Osteoblast (primary cell): ENCODE measurements around the gene VARS1. TPM values are rescaled to one million over a fixed set of nuclear protein-coding genes. Genes with fewer than 3 reads are reported as not detected.
"Not testable (repeated sequence)": the region's sequence is repeated elsewhere in the genome, so short reads cannot be mapped to it uniquely, and the experiment has no call there.

Experiments used
- DNase-seq: peaks from one replicate; pipeline ENCODE4 v3.0.0; 2011; ENCODE audit warnings: low spot score, mixed read lengths; ENCODE audit not compliant: insufficient read length; ENCODE audit errors: missing footprints
- H2AFZ ChIP-seq: 2 replicates; pipeline ENCODE4 v1.6.0; 2011; ENCODE audit warnings: mild to moderate bottlenecking, low read length
- H3K27ac ChIP-seq: 2 replicates; pipeline ENCODE4 v1.5.1; 2011; ENCODE audit warnings: mild to moderate bottlenecking, low read depth, low read length, moderate library complexity
- H3K27me3 ChIP-seq: 2 replicates; pipeline ENCODE4 v1.6.0; 2012; ENCODE audit warnings: mild to moderate bottlenecking, control low read depth, inconsistent platforms, low read length, moderate library complexity; ENCODE audit not compliant: insufficient read depth
- H3K36me3 ChIP-seq: 2 replicates; pipeline ENCODE4 v1.5.1; 2011; ENCODE audit warnings: mild to moderate bottlenecking, low read length, control low read depth, moderate library complexity; ENCODE audit not compliant: insufficient read depth
- H3K4me1 ChIP-seq: 2 replicates; pipeline ENCODE4 v1.5.1; 2011; ENCODE audit warnings: mild to moderate bottlenecking, low read length, control low read depth, moderate library complexity; ENCODE audit not compliant: insufficient read depth
- H3K4me2 ChIP-seq: 2 replicates; pipeline ENCODE4 v1.6.0; 2011; ENCODE audit warnings: mild to moderate bottlenecking, low read length; ENCODE audit not compliant: insufficient read depth
- H3K4me3 ChIP-seq: fragments of 200-600 bp; sonication (generic); 3 replicates; pipeline ENCODE4 v1.5.1; 2012; ENCODE audit warnings: mild to moderate bottlenecking, low read length, inconsistent platforms; ENCODE audit not compliant: insufficient read depth
- H3K79me2 ChIP-seq: 2 replicates; pipeline ENCODE4 v1.6.0; 2012; ENCODE audit warnings: mild to moderate bottlenecking, low read length, control low read depth, inconsistent platforms; ENCODE audit not compliant: insufficient read depth
- H3K9me3 ChIP-seq: 2 replicates; pipeline ENCODE4 v1.5.1; 2011; ENCODE audit warnings: low read depth, low read length, control low read depth
- H4K20me1 ChIP-seq: 2 replicates; pipeline ENCODE4 v1.6.0; 2012; ENCODE audit warnings: mild to moderate bottlenecking, low read length, control low read depth; ENCODE audit not compliant: insufficient read depth
- CTCF ChIP-seq: IDR thresholded peaks from 2 replicates; pipeline ENCODE4 v1.5.1; 2011; ENCODE audit warnings: mild to moderate bottlenecking, low read depth, low read length, moderate library complexity; ENCODE audit errors: extremely low read depth
- total RNA-seq: library from RNA; depleted of rRNA; stranded (reverse); fragments of >200 nt; gene quantifications from 2 replicates; pipeline ENCODE4 v1.2.3, GENCODE V29; 2012

Gene VARS1
- total RNA-seq, 1 donor, result 42.0 TPM

GRCh38 chr6:31817133-31817928 lies 21.8 kb upstream of the VARS1 start:
- H4K20me1 ChIP-seq, H3K79me2 ChIP-seq, H3K27me3 ChIP-seq, H2AFZ ChIP-seq, H3K27ac ChIP-seq, H3K36me3 ChIP-seq, H3K9me3 ChIP-seq: not testable (repeated sequence)
- Histone ChIP-seq H3K4me3 (peak overlapping the region; percentile 67), H3K4me2 (peak overlapping the region; percentile 85), H3K4me1 (peaks cover 27% of the 10 kb centered on the region)
- peak; percentile 16 for TF ChIP-seq CTCF
- DNase-seq, result peak; percentile 55

- no peaks in the 10 kb centered on the region for H3K36me3 ChIP-seq
- peaks cover 25% of the 10 kb centered on the region for H3K4me1 ChIP-seq
- no peaks in the 10 kb centered on the region for H4K20me1 ChIP-seq
- no peaks in the 10 kb centered on the region for H3K9me3 ChIP-seq
- H3K4me3 ChIP-seq, result peak within 1 kb of the TSS; percentile 75
- peak within 1 kb of the TSS; percentile 84 for H2AFZ ChIP-seq
- H3K27ac ChIP-seq, result peak within 1 kb of the TSS; percentile 76
- peak within 1 kb of the TSS; percentile 84 for H3K4me2 ChIP-seq
- peak; percentile 96 for DNase-seq
- no peak for TF ChIP-seq CTCF
- H3K27me3 ChIP-seq, result no peaks in the 10 kb centered on the region
- H3K79me2 ChIP-seq, result peaks cover 4% of the 10 kb centered on the region
Measured at GRCh38 chr6:31815025-31815838, 19.7 kb upstream of the VARS1 start, which contains the start of the genes HSPA1A and HSPA1L. Gene HSPA1A (plus strand): TSS chr6:31815543. CDS start chr6:31815757, 214 bp downstream. Gene HSPA1L (minus strand): TSS chr6:31815283. CDS start chr6:31811972, 3,311 bp downstream.

DNA sequence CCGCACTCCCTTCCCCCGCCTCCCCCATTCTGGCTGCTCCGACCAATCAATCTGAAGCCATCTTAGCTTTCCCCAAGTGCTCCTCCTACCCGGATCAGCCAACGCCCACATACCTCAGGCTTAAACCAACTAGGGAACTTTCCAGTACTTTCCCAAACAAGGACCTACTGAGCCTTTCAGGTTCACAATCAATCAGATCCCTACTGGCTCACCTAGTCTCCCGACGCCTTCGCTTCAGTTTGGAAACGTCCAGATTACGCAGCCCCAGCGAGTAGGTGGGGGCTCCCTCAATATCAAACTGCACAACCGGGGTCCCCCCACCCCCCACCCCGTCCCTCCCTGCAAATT lies 19.1 kb upstream of the VARS1 start:
- H3K27ac ChIP-seq, result peak overlapping the region; percentile 76
- DNase-seq, result peak; percentile 97
- no peaks in the 10 kb centered on the region for H3K27me3 ChIP-seq
- no peaks in the 10 kb centered on the region for H4K20me1 ChIP-seq
- H3K4me2 ChIP-seq, result peak overlapping the region; percentile 84
- peaks cover 4% of the 10 kb centered on the region for H3K79me2 ChIP-seq
- no peaks in the 10 kb centered on the region for H3K9me3 ChIP-seq
- peaks cover 25% of the 10 kb centered on the region for H3K4me1 ChIP-seq
- H3K36me3 ChIP-seq, result no peaks in the 10 kb centered on the region
- H2AFZ ChIP-seq, result peak overlapping the region; percentile 81
- no peak for TF ChIP-seq CTCF
- H3K4me3 ChIP-seq, result peak overlapping the region; percentile 75

DNA sequence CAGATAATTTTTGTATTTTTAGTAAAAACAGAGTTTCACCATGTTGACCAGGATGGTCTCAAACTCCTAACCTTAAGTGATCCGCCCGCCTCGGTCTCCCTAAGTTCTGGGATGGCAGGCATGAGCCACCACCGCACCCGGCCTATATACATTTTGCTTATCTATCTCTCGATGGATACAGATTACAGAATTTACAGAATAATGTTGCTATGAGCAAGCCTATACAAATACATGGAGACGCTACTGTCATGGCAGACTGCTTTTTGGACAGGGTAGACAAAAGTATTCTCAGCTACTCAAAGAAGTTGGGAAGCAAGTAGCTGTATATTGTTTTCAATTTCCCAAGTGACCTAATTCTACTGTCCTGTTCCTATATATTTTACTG lies 17.9 kb upstream of the VARS1 start:
- Histone ChIP-seq H3K79me2 (peaks cover 4% of the 10 kb centered on the region), H4K20me1 (no peaks in the 10 kb centered on the region), H3K4me3 (peak overlapping the region; percentile 30), H3K4me1 (peaks cover 18% of the 10 kb centered on the region), H3K27ac (peak overlapping the region; percentile 56), H3K4me2 (peak overlapping the region; percentile 84), H3K36me3 (no peaks in the 10 kb centered on the region), H3K9me3 (no peaks in the 10 kb centered on the region), H3K27me3 (no peaks in the 10 kb centered on the region), H2AFZ (peak overlapping the region; percentile 71)
- DNase-seq, result no peak
- no peak for TF ChIP-seq CTCF
